AG10803 (cell line): ENCODE data around the gene PLCXD3.

Experiments used
- DNase-seq: peaks from one replicate; pipeline ENCODE4 v3.0.0; 2010; ENCODE audit warnings: low read depth
- H3K4me3 ChIP-seq: 2 replicates; pipeline ENCODE4 v1.5.1; 2011; ENCODE audit warnings: mild to moderate bottlenecking, low read length, control low read depth
- CTCF ChIP-seq: conservative IDR thresholded peaks from 2 replicates; pipeline ENCODE4 v1.5.1; 2011; ENCODE audit warnings: mild to moderate bottlenecking, low read length, control low read depth, inconsistent platforms

The PLCXD3 gene

GRCh38 chr5:41312478-41313060 lies 197.8 kb downstream of the PLCXD3 start:
- no peak for DNase-seq
- H3K4me3 ChIP-seq = no peak overlapping the region
- no peak for TF ChIP-seq CTCF

- H3K4me3 ChIP-seq = no peak overlapping the region
- DNase-seq = no peak
- no peak for TF ChIP-seq CTCF
These were observed 198.3 kb downstream of the PLCXD3 start for GRCh38 chr5:41312066-41312465.

GRCh38 chr5:41309275-41309674 lies 201.1 kb downstream of the PLCXD3 start:
- H3K4me3 ChIP-seq = no peak overlapping the region
- DNase-seq = no peak
- no peak for TF ChIP-seq CTCF

- TF ChIP-seq CTCF = no peak
- DNase-seq = no peak
- no peak overlapping the region for H3K4me3 ChIP-seq
These were observed 204.4 kb downstream of the PLCXD3 start for GRCh38 chr5:41306005-41306404.

GRCh38 chr5:41305056-41305455 lies 205.3 kb downstream of the PLCXD3 start:
- TF ChIP-seq CTCF = no peak
- DNase-seq = no peak
- H3K4me3 ChIP-seq = no peak overlapping the region

- no peak overlapping the region for H3K4me3 ChIP-seq
- TF ChIP-seq CTCF = no peak
- no peak for DNase-seq
These were observed 214.3 kb downstream of the PLCXD3 start for GRCh38 chr5:41296066-41296465.

GRCh38 chr5:41291323-41291722 lies 219.1 kb downstream of the PLCXD3 start:
- no peak overlapping the region for H3K4me3 ChIP-seq
- no peak for TF ChIP-seq CTCF
- DNase-seq = no peak
